Measurements from ENCODE around the gene BRIX1. TPM values are rescaled to one million over a fixed set of nuclear protein-coding genes. Genes with fewer than 3 reads are reported as not detected.

BRIX1 gene
- total RNA-seq, 1 experiment from 2014 or later, result 93.3 TPM

DNA sequence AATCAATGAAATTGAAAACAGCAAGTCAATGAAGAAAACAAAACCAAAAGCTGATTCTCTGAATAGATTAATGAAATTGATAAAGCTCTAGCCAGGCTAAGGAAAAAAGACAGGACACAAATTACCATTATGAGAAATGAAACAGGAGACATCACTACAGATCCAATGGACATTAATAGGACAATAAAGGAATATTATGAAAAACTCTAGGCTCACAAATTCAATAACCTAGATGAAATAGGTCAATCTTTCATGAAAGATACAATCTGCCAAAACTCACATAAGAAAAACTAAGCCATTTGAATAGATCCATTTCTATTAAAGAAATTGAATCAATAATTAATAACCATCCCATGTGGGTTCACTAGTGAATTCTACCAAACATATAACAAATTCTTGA lies 39.2 kb upstream of the BRIX1 start:
- intact Hi-C loops (cut with micrococcal nuclease; ENCODE audit: unreplicated experiment), result no loop called here
- Histone ChIP-seq H3K4me3 (ENCODE audit: low read depth, low read length, poor library complexity, severe bottlenecking) (no peak overlapping the region), H3K27ac (ENCODE audit: low read depth, low read length, poor library complexity, severe bottlenecking) (no peak overlapping the region), H3K4me1 (ENCODE audit: insufficient read depth, low read length, poor library complexity, severe bottlenecking) (no peaks in the 10 kb centered on the region), H3K27me3 (replicated peaks; ENCODE audit: insufficient read depth, low read depth, low read length, poor library complexity) (peaks cover under 1% of the 10 kb centered on the region), H3K9me3 (ENCODE audit: low read depth, low read length, poor library complexity, severe bottlenecking) (peaks cover 4% of the 10 kb centered on the region), H3K36me3 (ENCODE audit: insufficient read depth, low read length, poor library complexity, severe bottlenecking) (no peaks in the 10 kb centered on the region)
- ChIA-PET CTCF (no interaction called here), POLR2A (ENCODE audit: low non-redundant PET) (interaction anchor here (0.6 kb wide), 1 partner anchor 18 kb away, joined by 5 read pairs; no protein-coding TSS in a partner anchor)
- no TSS peak for BruUV-seq (replicated peaks)
- no peak for DNase-seq (ENCODE audit: low spot score)
- TF ChIP-seq, protein P1, sequence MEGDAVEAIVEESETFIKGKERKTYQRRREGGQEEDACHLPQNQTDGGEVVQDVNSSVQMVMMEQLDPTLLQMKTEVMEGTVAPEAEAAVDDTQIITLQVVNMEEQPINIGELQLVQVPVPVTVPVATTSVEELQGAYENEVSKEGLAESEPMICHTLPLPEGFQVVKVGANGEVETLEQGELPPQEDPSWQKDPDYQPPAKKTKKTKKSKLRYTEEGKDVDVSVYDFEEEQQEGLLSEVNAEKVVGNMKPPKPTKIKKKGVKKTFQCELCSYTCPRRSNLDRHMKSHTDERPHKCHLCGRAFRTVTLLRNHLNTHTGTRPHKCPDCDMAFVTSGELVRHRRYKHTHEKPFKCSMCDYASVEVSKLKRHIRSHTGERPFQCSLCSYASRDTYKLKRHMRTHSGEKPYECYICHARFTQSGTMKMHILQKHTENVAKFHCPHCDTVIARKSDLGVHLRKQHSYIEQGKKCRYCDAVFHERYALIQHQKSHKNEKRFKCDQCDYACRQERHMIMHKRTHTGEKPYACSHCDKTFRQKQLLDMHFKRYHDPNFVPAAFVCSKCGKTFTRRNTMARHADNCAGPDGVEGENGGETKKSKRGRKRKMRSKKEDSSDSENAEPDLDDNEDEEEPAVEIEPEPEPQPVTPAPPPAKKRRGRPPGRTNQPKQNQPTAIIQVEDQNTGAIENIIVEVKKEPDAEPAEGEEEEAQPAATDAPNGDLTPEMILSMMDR (conservative IDR thresholded peaks at IDR 0.05; ENCODE audit: low read depth, low read length), result no peak
- no peak for TF ChIP-seq EZH2 (IDR thresholded peaks at IDR 0.05; ENCODE audit: borderline replicate concordance, low read depth, low read length, poor library complexity, severe bottlenecking)

DNA sequence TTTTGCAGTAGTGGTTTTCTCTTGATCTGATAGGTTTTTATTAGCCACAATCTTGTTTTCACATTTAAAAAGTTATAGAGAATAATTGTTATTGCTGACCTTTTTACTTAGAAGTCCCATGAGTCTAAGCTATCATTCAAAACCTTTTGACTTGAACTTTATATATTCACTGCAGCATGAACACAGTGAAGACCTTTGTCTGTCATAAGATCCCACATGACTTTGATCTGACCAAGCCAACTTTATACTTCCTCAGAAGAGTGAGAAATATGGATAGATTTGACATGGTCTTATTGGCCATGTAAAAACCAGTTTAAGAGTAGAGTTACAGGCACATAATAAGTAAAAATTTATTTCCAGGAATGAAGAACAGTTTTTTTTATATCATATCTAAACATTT lies 34.3 kb upstream of the BRIX1 start:
- DNase-seq (ENCODE audit: low spot score), result no peak
- no TSS peak for BruUV-seq (replicated peaks)
- ChIA-PET POLR2A (ENCODE audit: low non-redundant PET) (no interaction called here), CTCF (no interaction called here)
- no peak overlapping the region for H3K27ac ChIP-seq (ENCODE audit: low read depth, low read length, poor library complexity, severe bottlenecking)
- no peaks in the 10 kb centered on the region for H3K36me3 ChIP-seq (ENCODE audit: insufficient read depth, low read length, poor library complexity, severe bottlenecking)
- no peak overlapping the region for H3K4me3 ChIP-seq (ENCODE audit: low read depth, low read length, poor library complexity, severe bottlenecking)
- TF ChIP-seq, protein P1 (conservative IDR thresholded peaks at IDR 0.05; ENCODE audit: low read depth, low read length), result no peak
- no peak for TF ChIP-seq EZH2 (IDR thresholded peaks at IDR 0.05; ENCODE audit: borderline replicate concordance, low read depth, low read length, poor library complexity, severe bottlenecking)
- peaks cover 3% of the 10 kb centered on the region for H3K9me3 ChIP-seq (ENCODE audit: low read depth, low read length, poor library complexity, severe bottlenecking)
- no peaks in the 10 kb centered on the region for H3K4me1 ChIP-seq (ENCODE audit: insufficient read depth, low read length, poor library complexity, severe bottlenecking)
- intact Hi-C loops (cut with micrococcal nuclease; ENCODE audit: unreplicated experiment), result no loop called here
- H3K27me3 ChIP-seq (replicated peaks; ENCODE audit: insufficient read depth, low read depth, low read length, poor library complexity), result peaks cover 11% of the 10 kb centered on the region

DNA sequence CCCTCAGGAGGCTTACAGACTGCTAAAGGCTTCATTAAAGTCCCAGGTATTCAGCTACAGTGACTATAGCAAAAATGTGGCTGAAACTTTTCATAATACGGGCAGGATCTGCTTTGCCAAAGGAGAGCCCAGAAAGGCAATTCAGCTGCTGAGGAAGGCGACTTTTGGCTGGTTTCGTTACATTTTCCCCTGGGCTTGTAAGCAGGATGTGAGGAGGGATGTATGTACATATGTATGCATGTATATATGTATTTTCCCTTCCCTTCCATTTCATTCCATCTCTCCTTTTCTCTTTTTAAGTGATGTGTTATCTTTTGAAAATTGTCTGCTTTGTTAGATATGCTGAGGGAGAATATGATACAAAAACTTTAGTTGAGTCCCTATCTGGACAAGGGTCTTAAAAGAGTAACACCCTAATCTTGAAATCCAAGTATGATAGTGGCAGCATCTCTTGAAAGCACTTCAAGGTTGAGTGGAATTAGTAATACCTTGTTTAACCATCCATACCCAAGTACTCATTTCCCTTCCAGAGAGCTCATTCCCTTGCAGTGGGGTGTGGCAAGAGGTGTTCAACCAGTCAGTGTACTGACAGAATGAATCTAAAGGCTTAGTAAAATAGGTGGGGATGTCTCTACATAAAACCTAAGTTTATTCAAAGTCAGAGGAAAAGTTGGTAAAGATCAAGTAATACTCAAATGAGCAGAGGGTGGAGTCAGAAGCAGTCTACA lies 29.0 kb upstream of the BRIX1 start:
- intact Hi-C loops (cut with micrococcal nuclease; ENCODE audit: unreplicated experiment), result no loop called here
- POLR2A ChIA-PET (ENCODE audit: low non-redundant PET), result no interaction called here

More for the DNA sequence above, 29.0 kb upstream of the BRIX1 start:
- no peak overlapping the region for H3K4me3 ChIP-seq (ENCODE audit: low read depth, low read length, poor library complexity, severe bottlenecking)
- H3K27me3 ChIP-seq (replicated peaks; ENCODE audit: insufficient read depth, low read depth, low read length, poor library complexity), result peaks cover 15% of the 10 kb centered on the region
- TF ChIP-seq, protein P1 (conservative IDR thresholded peaks at IDR 0.05; ENCODE audit: low read depth, low read length), result no peak
- no peak for TF ChIP-seq EZH2 (IDR thresholded peaks at IDR 0.05; ENCODE audit: borderline replicate concordance, low read depth, low read length, poor library complexity, severe bottlenecking)
- no peaks in the 10 kb centered on the region for H3K4me1 ChIP-seq (ENCODE audit: insufficient read depth, low read length, poor library complexity, severe bottlenecking)
- CTCF ChIA-PET, result no interaction called here
- BruUV-seq (replicated peaks), result no TSS peak
- no peak overlapping the region for H3K27ac ChIP-seq (ENCODE audit: low read depth, low read length, poor library complexity, severe bottlenecking)
- no peaks in the 10 kb centered on the region for H3K9me3 ChIP-seq (ENCODE audit: low read depth, low read length, poor library complexity, severe bottlenecking)
- H3K36me3 ChIP-seq (ENCODE audit: insufficient read depth, low read length, poor library complexity, severe bottlenecking), result no peaks in the 10 kb centered on the region
- DNase-seq (ENCODE audit: low spot score), result no peak
